Large intestine (tissue), 3 donors: ENCODE measurements around the gene COL18A1. TPM values are rescaled to one million over a fixed set of nuclear protein-coding genes. Genes with fewer than 3 reads are reported as not detected.

Experiments
- DNase-seq, 2 donors: peaks; one replicate each; pipeline versions ENCODE4 v3.0.0 to v3.0.0-alpha.2; 2013
- H3K27ac ChIP-seq: one replicate; pipeline ENCODE4 v1.5.1; 2013; ENCODE audit warnings: low read length
- H3K27me3 ChIP-seq: 2 replicates; pipeline ENCODE4 v1.6.1; 2013; ENCODE audit warnings: low read length; ENCODE audit not compliant: control insufficient read depth, insufficient read depth
- H3K36me3 ChIP-seq: 2 replicates; pipeline ENCODE4 v1.6.1; 2013; ENCODE audit warnings: low read length; ENCODE audit not compliant: control insufficient read depth, insufficient read depth
- H3K4me1 ChIP-seq: one replicate; pipeline ENCODE4 v1.6.1; 2013; ENCODE audit warnings: low read length; ENCODE audit not compliant: control insufficient read depth, insufficient read depth
- H3K4me3 ChIP-seq: one replicate; pipeline ENCODE4 v1.5.1; 2013; ENCODE audit warnings: low read length
- H3K9me3 ChIP-seq: one replicate; pipeline ENCODE4 v1.6.1; 2013; ENCODE audit warnings: mild to moderate bottlenecking, low read depth, low read length, moderate library complexity; ENCODE audit not compliant: control insufficient read depth
- WGBS: methylation state at CpG from one replicate; pipeline ENCODE4 v1.1.5; 2013; ENCODE audit warnings: low lambda C conversion rate; ENCODE audit not compliant: insufficient coverage; 5-methylcytosine and 5-hydroxymethylcytosine counted together
- polyA plus RNA-seq: library from polyadenylated mRNA; unstranded; fragments of 120-200 nt; gene quantifications from one replicate; pipeline ENCODE4 v1.2.1, GENCODE V29; 2013

COL18A1 gene
- polyA plus RNA-seq, 1 donor: 44.4 TPM

GRCh38 chr21:45472445-45473365, 67.7 kb downstream of the COL18A1 start:
- no peaks in the 10 kb centered on the region for H3K36me3 ChIP-seq
- H3K4me3 ChIP-seq: no peak overlapping the region
- no peak overlapping the region for H3K27ac ChIP-seq
- peaks cover 21% of the 10 kb centered on the region for H3K9me3 ChIP-seq
- H3K4me1 ChIP-seq: peaks cover 38% of the 10 kb centered on the region
- H3K27me3 ChIP-seq: no peaks in the 10 kb centered on the region
- DNase-seq: no peak
- 80% methylated on average over 1 of the region's 42 CpGs for WGBS

GRCh38 chr21:45473496-45474322, 68.7 kb downstream of the COL18A1 start:
- no CpG with 5 or more reads among the region's 24 CpGs for WGBS
- peaks cover 41% of the 10 kb centered on the region for H3K4me1 ChIP-seq
- no peaks in the 10 kb centered on the region for H3K27me3 ChIP-seq
- H3K4me3 ChIP-seq: no peak overlapping the region
- H3K9me3 ChIP-seq: peaks cover 17% of the 10 kb centered on the region
- no peak overlapping the region for H3K27ac ChIP-seq
- H3K36me3 ChIP-seq: no peaks in the 10 kb centered on the region
- no peak for DNase-seq

GRCh38 chr21:45474323-45474950, 69.5 kb downstream of the COL18A1 start:
- Histone ChIP-seq H3K4me3 (no peak overlapping the region), H3K36me3 (no peaks in the 10 kb centered on the region), H3K27ac (no peak overlapping the region), H3K4me1 (peaks cover 35% of the 10 kb centered on the region), H3K9me3 (peaks cover 16% of the 10 kb centered on the region), H3K27me3 (no peaks in the 10 kb centered on the region)
- WGBS: no CpG with 5 or more reads among the region's 18 CpGs
- no peak for DNase-seq

- no peaks in the 10 kb centered on the region for H3K36me3 ChIP-seq
- WGBS: no CpG with 5 or more reads among the region's 43 CpGs
- no peaks in the 10 kb centered on the region for H3K27me3 ChIP-seq
- peaks cover 16% of the 10 kb centered on the region for H3K9me3 ChIP-seq
- peaks cover 28% of the 10 kb centered on the region for H3K4me1 ChIP-seq
- H3K27ac ChIP-seq: no peak overlapping the region
- DNase-seq: no peak
- H3K4me3 ChIP-seq: no peak overlapping the region
Measured at GRCh38 chr21:45475004-45475685, 70.2 kb downstream of the COL18A1 start.

GRCh38 chr21:45475797-45476570, 71.0 kb downstream of the COL18A1 start:
- no peak for DNase-seq
- peaks cover 20% of the 10 kb centered on the region for H3K4me1 ChIP-seq
- WGBS: 93% methylated on average over 3 of the region's 53 CpGs
- H3K4me3 ChIP-seq: no peak overlapping the region
- peaks cover 16% of the 10 kb centered on the region for H3K9me3 ChIP-seq
- no peak overlapping the region for H3K27ac ChIP-seq
- no peaks in the 10 kb centered on the region for H3K36me3 ChIP-seq
- no peaks in the 10 kb centered on the region for H3K27me3 ChIP-seq

GRCh38 chr21:45476582-45476981, 71.6 kb downstream of the COL18A1 start:
- Histone ChIP-seq H3K27me3 (no peaks in the 10 kb centered on the region), H3K4me3 (no peak overlapping the region), H3K36me3 (no peaks in the 10 kb centered on the region), H3K4me1 (peaks cover 14% of the 10 kb centered on the region), H3K27ac (no peak overlapping the region), H3K9me3 (peaks cover 16% of the 10 kb centered on the region)
- WGBS: no CpG with 5 or more reads among the region's 6 CpGs
- no peak for DNase-seq

- WGBS: no CpG with 5 or more reads among the region's 44 CpGs
- Histone ChIP-seq H3K4me3 (no peak overlapping the region), H3K4me1 (peaks cover 6% of the 10 kb centered on the region), H3K9me3 (peaks cover 16% of the 10 kb centered on the region), H3K27me3 (no peaks in the 10 kb centered on the region), H3K36me3 (no peaks in the 10 kb centered on the region), H3K27ac (no peak overlapping the region)
- no peak for DNase-seq
Measured at GRCh38 chr21:45477176-45478114, 72.5 kb downstream of the COL18A1 start.

GRCh38 chr21:45478115-45478801, 73.3 kb downstream of the COL18A1 start:
- Histone ChIP-seq H3K4me1 (peaks cover 3% of the 10 kb centered on the region), H3K27me3 (no peaks in the 10 kb centered on the region), H3K27ac (no peak overlapping the region), H3K4me3 (peak overlapping the region; percentile 28), H3K9me3 (peaks cover 13% of the 10 kb centered on the region), H3K36me3 (peaks cover 2% of the 10 kb centered on the region)
- WGBS: no CpG with 5 or more reads among the region's 32 CpGs
- peak; percentile 61 to 62 for DNase-seq
